ENCODE data around the gene P2RY1. TPM values are rescaled to one million over a fixed set of nuclear protein-coding genes. Genes with fewer than 3 reads are reported as not detected.
"Not testable (repeated sequence)": the region's sequence is repeated elsewhere in the genome, so short reads cannot be mapped to it uniquely, and the experiment has no call there.

Gene P2RY1
- polyA plus RNA-seq, 3 donors: 0.80 to 2.2 (median 1.0) TPM

- no peak overlapping the region for H3K27ac ChIP-seq (ENCODE audit: low read depth, low read length)
Observed at GRCh38 chr3:152834191-152834775, 648 bp upstream of the P2RY1 start.

GRCh38 chr3:152835601-152836102 lies 721 bp downstream of the P2RY1 start:
- 1 to 3% (median 2%) methylated on average over 42 to 47 of the region's 47 CpGs for WGBS, 3 donors
- H3K27ac ChIP-seq (ENCODE audit: low read depth, low read length): no peak overlapping the region

More at GRCh38 chr3:152834191-152834775, 648 bp upstream of the P2RY1 start:
- WGBS, 3 donors: 11 to 16% (median 14%) methylated on average over 17 of the region's 17 CpGs

GRCh38 chr3:152836269-152836668 lies 1.3 kb downstream of the P2RY1 start:
- 65 to 86% (median 81%) methylated on average over 14 of the region's 14 CpGs for WGBS, 3 donors
- no peak overlapping the region for H3K27ac ChIP-seq (ENCODE audit: low read depth, low read length)

- no peak overlapping the region for H3K27ac ChIP-seq (ENCODE audit: low read depth, low read length)
- WGBS, 3 donors: 48 to 72% (median 71%) methylated on average over 1 of the region's 1 CpG
Observed at GRCh38 chr3:152839511-152839910, 4.6 kb downstream of the P2RY1 start.

GRCh38 chr3:152841131-152841530 lies 6.2 kb downstream of the P2RY1 start:
- H3K27ac ChIP-seq (ENCODE audit: low read depth, low read length): no peak overlapping the region
- WGBS, 3 donors: 8 to 71% (median 53%) methylated on average over 1 of the region's 1 CpG

- H3K27ac ChIP-seq (ENCODE audit: low read depth, low read length): no peak overlapping the region
Observed at GRCh38 chr3:152842413-152842812, 7.5 kb downstream of the P2RY1 start.

GRCh38 chr3:152843955-152844354 lies 9.0 kb downstream of the P2RY1 start:
- no peak overlapping the region for H3K27ac ChIP-seq (ENCODE audit: low read depth, low read length)

GRCh38 chr3:152846572-152847202 lies 11.8 kb downstream of the P2RY1 start:
- WGBS, 3 donors: 83 to 88% (median 86%) methylated on average over 3 of the region's 3 CpGs

GRCh38 chr3:152847599-152847998 lies 12.7 kb downstream of the P2RY1 start:
- not testable (repeated sequence) for H3K27ac ChIP-seq (ENCODE audit: low read depth, low read length)
- WGBS, 3 donors: 88 to 100% (median 90%) methylated on average over 1 of the region's 1 CpG

More at GRCh38 chr3:152846572-152847202, 11.8 kb downstream of the P2RY1 start:
- H3K27ac ChIP-seq (ENCODE audit: low read depth, low read length): not testable (repeated sequence)

- H3K27ac ChIP-seq (ENCODE audit: low read depth, low read length): no peak overlapping the region
- WGBS, 3 donors: 71 to 92% (median 90%) methylated on average over 2 of the region's 2 CpGs
Observed at GRCh38 chr3:152849996-152850578, 15.2 kb downstream of the P2RY1 start.

GRCh38 chr3:152853196-152853595 lies 18.3 kb downstream of the P2RY1 start:
- H3K27ac ChIP-seq (ENCODE audit: low read depth, low read length): no peak overlapping the region
- 59 to 90% (median 86%) methylated on average over 2 of the region's 2 CpGs for WGBS, 3 donors

- 87 to 96% (median 89%) methylated on average over 1 of the region's 1 CpG for WGBS, 3 donors
- no peak overlapping the region for H3K27ac ChIP-seq (ENCODE audit: low read depth, low read length)
Observed at GRCh38 chr3:152857082-152857481, 22.2 kb downstream of the P2RY1 start.

- no peak overlapping the region for H3K27ac ChIP-seq (ENCODE audit: low read depth, low read length)
- WGBS, 3 donors: 67 to 78% (median 67%) methylated on average over 4 of the region's 4 CpGs
Observed at GRCh38 chr3:152858170-152858800, 23.4 kb downstream of the P2RY1 start.

GRCh38 chr3:152860736-152861135 lies 25.8 kb downstream of the P2RY1 start:
- WGBS, 3 donors: 68 to 100% (median 96%) methylated on average over 1 of the region's 1 CpG
- H3K27ac ChIP-seq (ENCODE audit: low read depth, low read length): no peak overlapping the region

GRCh38 chr3:152865668-152866245 lies 30.8 kb downstream of the P2RY1 start:
- no peak overlapping the region for H3K27ac ChIP-seq (ENCODE audit: low read depth, low read length)

GRCh38 chr3:152870027-152870426 lies 35.1 kb downstream of the P2RY1 start:
- no peak overlapping the region for H3K27ac ChIP-seq (ENCODE audit: low read depth, low read length)
- 87 to 90% (median 90%) methylated on average over 5 of the region's 5 CpGs for WGBS, 3 donors

GRCh38 chr3:152873314-152873713 lies 38.4 kb downstream of the P2RY1 start:
- H3K27ac ChIP-seq (ENCODE audit: low read depth, low read length): not testable (repeated sequence)

GRCh38 chr3:152874896-152875749 lies 40.2 kb downstream of the P2RY1 start:
- H3K27ac ChIP-seq (ENCODE audit: low read depth, low read length): no peak overlapping the region
